HepG2 (cell line): ENCODE results near the gene HIVEP2. TPM values are rescaled to one million over a fixed set of nuclear protein-coding genes. Genes with fewer than 3 reads are reported as not detected.

Experiments used
- AKAP8 ChIP-seq: sonication (generic); formaldehyde crosslinking; IDR thresholded peaks from 2 replicates; pipeline ENCODE4 v1.5.1; 2020; ENCODE audit warnings: mild to moderate bottlenecking, missing genetic modification reagents
- ASH2L ChIP-seq: fragments of 300-600, 200-600 bp; sonication (generic); IDR thresholded peaks from 2 replicates; pipeline ENCODE4 v1.7.0; 2017; ENCODE audit warnings: low read depth, mild to moderate bottlenecking, moderate library complexity, mixed read lengths, low read length; ENCODE audit not compliant: insufficient read length
- ATF4 ChIP-seq, 2 experiments: fragments of 450-650 bp in 1 of 2; sonication (generic) in 1 of 2; formaldehyde crosslinking; IDR thresholded peaks; 2 replicates each; pipeline versions ENCODE4 v1.5.0 to v1.8.0; 2020 to 2022; ENCODE audit warnings: mild to moderate bottlenecking in 1 of 2, missing genetic modification reagents in 1 of 2
- FOXK1 ChIP-seq: sonication (generic); formaldehyde crosslinking; IDR thresholded peaks from 2 replicates; pipeline ENCODE4 v1.4.0; 2020; ENCODE audit warnings: low read depth, missing genetic modification reagents, borderline replicate concordance
- JUND ChIP-seq: sonication (generic); formaldehyde crosslinking; IDR thresholded peaks from 2 replicates; pipeline ENCODE4 v1.8.0; 2022; ENCODE audit warnings: mild to moderate bottlenecking, missing genetic modification reagents
- MNT ChIP-seq: fragments of 450-650 bp; IDR thresholded peaks from 2 replicates; pipeline ENCODE4 v1.6.1; 2016
- PCBP1 ChIP-seq: fragments of 200-400 bp; formaldehyde crosslinking; IDR thresholded peaks from 2 replicates; pipeline ENCODE4 v1.6.1; 2017; ENCODE audit warnings: mild to moderate bottlenecking, low read depth, low read length, borderline replicate concordance
- REXO4 ChIP-seq: sonication (generic); formaldehyde crosslinking; IDR thresholded peaks from 2 replicates; pipeline ENCODE4 v1.8.0; 2022; ENCODE audit warnings: missing genetic modification reagents, mild to moderate bottlenecking, borderline replicate concordance
- SMARCC2 ChIP-seq: fragments of 450-650 bp; IDR thresholded peaks from 2 replicates; pipeline ENCODE4 v1.6.1; 2017; ENCODE audit warnings: antibody characterized with exemption, mild to moderate bottlenecking
- ZFP1 ChIP-seq: IDR thresholded peaks from 2 replicates; pipeline ENCODE4 v1.6.1; 2016
- ZNF546 ChIP-seq: sonication (generic); formaldehyde crosslinking; conservative IDR thresholded peaks from 2 replicates; pipeline ENCODE4 v1.8.1; 2023; ENCODE audit warnings: mild to moderate bottlenecking, missing genetic modification reagents
- ZNF556 ChIP-seq: sonication (generic); formaldehyde crosslinking; IDR thresholded peaks from 2 replicates; pipeline ENCODE4 v1.4.0; 2020; ENCODE audit warnings: mild to moderate bottlenecking, missing genetic modification reagents, borderline replicate concordance
- ZNF570 ChIP-seq: sonication (generic); formaldehyde crosslinking; IDR thresholded peaks from 2 replicates; pipeline ENCODE4 v1.4.0; 2020; ENCODE audit warnings: mild to moderate bottlenecking, missing genetic modification reagents, borderline replicate concordance
- ZNF609 ChIP-seq: sonication (generic); formaldehyde crosslinking; IDR thresholded peaks from 2 replicates; pipeline ENCODE4 v1.4.0; 2020; ENCODE audit warnings: mild to moderate bottlenecking, missing genetic modification reagents, borderline replicate concordance
- ZNF784 ChIP-seq: sonication (generic); formaldehyde crosslinking; IDR thresholded peaks from 2 replicates; pipeline ENCODE4 v1.5.1; 2020; ENCODE audit warnings: missing genetic modification reagents, mild to moderate bottlenecking, borderline replicate concordance
- polyA plus RNA-seq, 8 experiments: library from polyadenylated mRNA; depleted of rRNA in 3 of 8; stranded (reverse) in 7 of 8; unstranded in 1 of 8; fragments of >200 nt; fragmentation: Illumina TruSeq in 4 of 8; extraction: Trizol in 4 of 8; gene quantifications; 2 replicates each; pipeline versions ENCODE4 v1.2.1 to v1.2.3, GENCODE V29; 2011 to 2016; ENCODE audit warnings: low read depth in 4 of 8, missing spikeins in 1 of 8, mixed read lengths in 1 of 8; ENCODE audit not compliant: insufficient read depth in 1 of 8
- total RNA-seq, 5 experiments: library from RNA; depleted of rRNA; stranded (reverse); fragments of >200 nt; fragmentation: Illumina TruSeq; extraction: Trizol; gene quantifications; 2 replicates each; pipeline ENCODE4 v1.2.3, GENCODE V29; 2016; ENCODE audit warnings: low read depth in 1 of 5

The HIVEP2 gene
- total and polyA plus RNA-seq, 2 of the 13 experiments (the other 11 are each of a cell fraction or from before 2014, with no cell fraction given): 3.4 to 12.9 TPM

- TF ChIP-seq ZNF609 (CRISPR knock-in tag): peak; percentile 97
- TF ChIP-seq MNT: no peak
- TF ChIP-seq AKAP8 (CRISPR knock-in tag): peak; percentile 83; the same call in 1 of the 2 replicates
- no peak for TF ChIP-seq PCBP1
- peak; percentile 99; the same call in 1 of the 2 replicates for TF ChIP-seq ZNF556
- TF ChIP-seq ATF4 (CRISPR knock-in tag; IDR thresholded peaks at IDR 0.05): peak in 1 of 2 experiments; percentile 57; a peak in 1 of 4 replicates
- TF ChIP-seq ZFP1 (CRISPR knock-in tag): 0 out of 2 replicates have a peak, but pooled peaks have one; percentile 65
- TF ChIP-seq ZNF546: no peak; the same call in 1 of the 2 replicates
- no peak for TF ChIP-seq REXO4
- TF ChIP-seq ZNF570 (CRISPR knock-in tag): no peak; the same call in 1 of the 2 replicates
- no peak for TF ChIP-seq SMARCC2
- no peak for TF ChIP-seq JUND (CRISPR knock-in tag)
- peak; percentile 96 for TF ChIP-seq ZNF784
- peak; percentile 97; the same call in 1 of the 2 replicates for TF ChIP-seq FOXK1
- peak; percentile 93 for TF ChIP-seq ASH2L
These were observed 99.1 kb downstream of the HIVEP2 start (continued) for GRCh38 chr6:142845624-142846458.
